ENCODE results near the gene ZNF324.
"Not testable (repeated sequence)": the region's sequence is repeated elsewhere in the genome, so short reads cannot be mapped to it uniquely, and the experiment has no call there.

ZNF324 gene

GRCh38 chr19:58484349-58484748, 17.5 kb downstream of the ZNF324 start:
- TF ChIP-seq, protein P1, sequence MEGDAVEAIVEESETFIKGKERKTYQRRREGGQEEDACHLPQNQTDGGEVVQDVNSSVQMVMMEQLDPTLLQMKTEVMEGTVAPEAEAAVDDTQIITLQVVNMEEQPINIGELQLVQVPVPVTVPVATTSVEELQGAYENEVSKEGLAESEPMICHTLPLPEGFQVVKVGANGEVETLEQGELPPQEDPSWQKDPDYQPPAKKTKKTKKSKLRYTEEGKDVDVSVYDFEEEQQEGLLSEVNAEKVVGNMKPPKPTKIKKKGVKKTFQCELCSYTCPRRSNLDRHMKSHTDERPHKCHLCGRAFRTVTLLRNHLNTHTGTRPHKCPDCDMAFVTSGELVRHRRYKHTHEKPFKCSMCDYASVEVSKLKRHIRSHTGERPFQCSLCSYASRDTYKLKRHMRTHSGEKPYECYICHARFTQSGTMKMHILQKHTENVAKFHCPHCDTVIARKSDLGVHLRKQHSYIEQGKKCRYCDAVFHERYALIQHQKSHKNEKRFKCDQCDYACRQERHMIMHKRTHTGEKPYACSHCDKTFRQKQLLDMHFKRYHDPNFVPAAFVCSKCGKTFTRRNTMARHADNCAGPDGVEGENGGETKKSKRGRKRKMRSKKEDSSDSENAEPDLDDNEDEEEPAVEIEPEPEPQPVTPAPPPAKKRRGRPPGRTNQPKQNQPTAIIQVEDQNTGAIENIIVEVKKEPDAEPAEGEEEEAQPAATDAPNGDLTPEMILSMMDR (conservative IDR thresholded peaks at IDR 0.05; ENCODE audit: control insufficient read depth, insufficient read depth, low read depth, low read length), result peak; percentile 4
- H3K4me3 ChIP-seq (ENCODE audit: control insufficient read depth, low read depth, low read length); DNase-seq (ENCODE audit: low read depth): not testable (repeated sequence)

DNA sequence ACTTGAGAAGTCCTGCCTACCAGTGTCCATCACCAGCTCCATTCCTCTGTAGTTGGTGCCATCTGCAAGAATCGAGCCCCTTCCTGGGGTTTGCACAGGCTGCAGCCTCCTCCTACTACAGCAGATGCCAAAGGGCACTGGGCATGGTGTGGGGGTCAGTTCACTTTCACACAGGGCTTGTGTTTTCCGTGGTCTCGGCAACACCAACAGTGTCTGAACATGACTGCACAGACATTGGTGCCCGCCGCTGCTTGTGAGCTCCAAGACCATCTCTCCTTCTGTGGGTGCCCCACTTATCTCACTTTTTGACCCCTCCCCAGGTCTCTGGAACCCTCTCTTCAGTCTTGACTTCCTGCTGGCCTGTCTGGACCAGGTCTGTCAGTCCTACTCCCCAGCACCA, 24.5 kb downstream of the ZNF324 start:
- no peak for DNase-seq (ENCODE audit: low read depth)
- TF ChIP-seq, protein P1 (conservative IDR thresholded peaks at IDR 0.05; ENCODE audit: control insufficient read depth, insufficient read depth, low read depth, low read length), result no peak
- no peak overlapping the region for H3K4me3 ChIP-seq (ENCODE audit: control insufficient read depth, low read depth, low read length)

GRCh38 chr19:58492265-58492664, 25.4 kb downstream of the ZNF324 start:
- DNase-seq (ENCODE audit: low read depth), result no peak
- H3K4me3 ChIP-seq (ENCODE audit: control insufficient read depth, low read depth, low read length), result no peak overlapping the region
- TF ChIP-seq, protein P1 (conservative IDR thresholded peaks at IDR 0.05; ENCODE audit: control insufficient read depth, insufficient read depth, low read depth, low read length), result no peak

DNA sequence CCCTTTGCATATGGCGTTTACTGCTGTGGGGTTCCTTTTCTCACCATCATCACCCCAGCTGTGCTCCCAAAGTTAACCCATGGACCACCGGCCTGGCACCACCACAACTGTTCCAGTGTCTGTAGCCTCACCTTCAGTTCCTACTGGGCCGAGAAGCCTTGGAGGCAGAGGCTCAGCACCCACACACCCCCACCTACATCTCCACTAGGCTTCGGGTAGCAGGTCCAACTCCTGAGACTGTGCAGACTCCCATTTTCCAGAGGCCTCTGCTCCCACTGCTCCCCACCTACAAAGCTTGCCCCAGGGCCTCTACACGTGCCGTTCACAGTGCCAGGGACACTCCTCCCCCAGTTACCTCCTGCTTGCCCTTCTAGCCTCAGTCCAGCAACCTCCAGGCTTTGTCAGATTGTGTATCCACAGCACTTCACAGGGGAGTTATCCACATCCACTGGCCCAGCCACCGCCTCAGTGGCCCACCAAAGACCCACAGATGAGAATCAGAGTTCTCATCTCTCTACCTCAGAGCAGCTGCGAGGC, 30.8 kb downstream of the ZNF324 start:
- TF ChIP-seq, protein P1 (conservative IDR thresholded peaks at IDR 0.05; ENCODE audit: control insufficient read depth, insufficient read depth, low read depth, low read length), result no peak
- H3K4me3 ChIP-seq (ENCODE audit: control insufficient read depth, low read depth, low read length), result no peak overlapping the region
- DNase-seq (ENCODE audit: low read depth), result no peak

- no peak for DNase-seq (ENCODE audit: low read depth)
- H3K4me3 ChIP-seq (ENCODE audit: control insufficient read depth, low read depth, low read length), result peak overlapping the region; percentile 54
- TF ChIP-seq, protein P1 (conservative IDR thresholded peaks at IDR 0.05; ENCODE audit: control insufficient read depth, insufficient read depth, low read depth, low read length), result no peak
Measured at GRCh38 chr19:58498316-58499020, 31.6 kb downstream of the ZNF324 start.

GRCh38 chr19:58499021-58499927, 32.4 kb downstream of the ZNF324 start:
- TF ChIP-seq, protein P1 (conservative IDR thresholded peaks at IDR 0.05; ENCODE audit: control insufficient read depth, insufficient read depth, low read depth, low read length), result peak; percentile 32
- peak; percentile 98 for DNase-seq (ENCODE audit: low read depth)
- H3K4me3 ChIP-seq (ENCODE audit: control insufficient read depth, low read depth, low read length), result peak overlapping the region; percentile 54

Data from fibroblast of mammary gland (primary cell).